22Rv1 (cell line): ENCODE measurements around the gene SSX4.
"Not testable (repeated sequence)": the region's sequence is repeated elsewhere in the genome, so short reads cannot be mapped to it uniquely, and the experiment has no call there.

Source experiments
- ZFX ChIP-seq: fragments of 450-650 bp; IDR thresholded peaks from 2 replicates; pipeline ENCODE4 v1.6.1; 2017; ENCODE audit warnings: antibody characterized with exemption, borderline replicate concordance
- TF ChIP-seq, protein P1 (sequence below): fragments of 450-650 bp; IDR thresholded peaks from 2 replicates; pipeline ENCODE4 v1.5.1; 2017; ENCODE audit warnings: mild to moderate bottlenecking

DNA sequence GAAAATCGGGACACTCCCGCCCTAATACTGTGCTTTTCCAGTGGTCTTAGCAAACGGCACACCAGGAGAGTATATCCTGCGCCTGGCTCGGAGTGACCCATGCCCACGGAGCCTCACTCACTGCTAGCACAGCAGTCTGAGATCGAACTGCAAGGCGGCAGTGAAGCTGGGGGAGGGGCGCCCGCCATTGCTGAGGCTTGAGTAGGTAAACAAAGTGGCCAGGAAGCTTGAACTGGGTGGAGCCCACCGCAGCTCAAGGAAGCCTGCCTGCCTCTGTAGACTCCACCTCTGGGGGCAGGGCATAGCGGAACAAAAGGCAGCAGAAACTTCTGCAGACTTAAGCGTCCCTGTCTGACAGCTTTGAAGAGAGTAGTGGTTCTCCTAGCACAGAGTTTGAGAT, 50.4 kb downstream of the SSX4 start:
- TF ChIP-seq, protein P1, sequence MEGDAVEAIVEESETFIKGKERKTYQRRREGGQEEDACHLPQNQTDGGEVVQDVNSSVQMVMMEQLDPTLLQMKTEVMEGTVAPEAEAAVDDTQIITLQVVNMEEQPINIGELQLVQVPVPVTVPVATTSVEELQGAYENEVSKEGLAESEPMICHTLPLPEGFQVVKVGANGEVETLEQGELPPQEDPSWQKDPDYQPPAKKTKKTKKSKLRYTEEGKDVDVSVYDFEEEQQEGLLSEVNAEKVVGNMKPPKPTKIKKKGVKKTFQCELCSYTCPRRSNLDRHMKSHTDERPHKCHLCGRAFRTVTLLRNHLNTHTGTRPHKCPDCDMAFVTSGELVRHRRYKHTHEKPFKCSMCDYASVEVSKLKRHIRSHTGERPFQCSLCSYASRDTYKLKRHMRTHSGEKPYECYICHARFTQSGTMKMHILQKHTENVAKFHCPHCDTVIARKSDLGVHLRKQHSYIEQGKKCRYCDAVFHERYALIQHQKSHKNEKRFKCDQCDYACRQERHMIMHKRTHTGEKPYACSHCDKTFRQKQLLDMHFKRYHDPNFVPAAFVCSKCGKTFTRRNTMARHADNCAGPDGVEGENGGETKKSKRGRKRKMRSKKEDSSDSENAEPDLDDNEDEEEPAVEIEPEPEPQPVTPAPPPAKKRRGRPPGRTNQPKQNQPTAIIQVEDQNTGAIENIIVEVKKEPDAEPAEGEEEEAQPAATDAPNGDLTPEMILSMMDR: not testable (repeated sequence)
- not testable (repeated sequence) for TF ChIP-seq ZFX
